C4-2B (cell line): ENCODE results near the gene DSCAM.

ENCODE experiments used
- H3K27ac ChIP-seq: fragments of 450-650 bp; 2 replicates; pipeline ENCODE4 v1.5.1; 2017
- CTCF ChIP-seq: fragments of 450-650 bp; conservative IDR thresholded peaks from 2 replicates; pipeline ENCODE4 v1.5.1; 2017; ENCODE audit warnings: mild to moderate bottlenecking
- ZFX ChIP-seq: fragments of 450-650 bp; IDR thresholded peaks from 2 replicates; pipeline ENCODE4 v1.6.1; 2017

The DSCAM gene

GRCh38 chr21:40016234-40016633, 830.7 kb downstream of the DSCAM start:
- no peak overlapping the region for H3K27ac ChIP-seq
- TF ChIP-seq CTCF (no peak), ZFX (no peak)

GRCh38 chr21:40015818-40016217, 831.1 kb downstream of the DSCAM start:
- TF ChIP-seq ZFX (no peak), CTCF (no peak)

GRCh38 chr21:40014394-40014793, 832.6 kb downstream of the DSCAM start:
- no peak for TF ChIP-seq CTCF
- TF ChIP-seq ZFX = no peak
- no peak overlapping the region for H3K27ac ChIP-seq

More at GRCh38 chr21:40015818-40016217, 831.1 kb downstream of the DSCAM start:
- H3K27ac ChIP-seq = no peak overlapping the region

- no peak for TF ChIP-seq ZFX
- no peak for TF ChIP-seq CTCF
- no peak overlapping the region for H3K27ac ChIP-seq
Measured at GRCh38 chr21:40013001-40013735, 833.8 kb downstream of the DSCAM start.

GRCh38 chr21:40011371-40011770, 835.6 kb downstream of the DSCAM start:
- TF ChIP-seq ZFX (no peak), CTCF (no peak)
- no peak overlapping the region for H3K27ac ChIP-seq

- no peak overlapping the region for H3K27ac ChIP-seq
- TF ChIP-seq ZFX = no peak
Measured at GRCh38 chr21:40002978-40003377, 844.0 kb downstream of the DSCAM start.

GRCh38 chr21:39984286-39984991, 862.5 kb downstream of the DSCAM start:
- no peak overlapping the region for H3K27ac ChIP-seq
- TF ChIP-seq ZFX (no peak), CTCF (no peak)
